Gastroesophageal sphincter (tissue), 3 donors: Measurements from ENCODE around the gene THY1.

Experiments used
- EP300 ChIP-seq: sonication (generic); formaldehyde crosslinking; IDR thresholded peaks from one replicate; pipeline ENCODE4 v1.6.1; 2017; ENCODE audit warnings: antibody characterized with exemption, mild to moderate bottlenecking
- POLR2A ChIP-seq, 2 donors: fragments of 450-650 bp; IDR thresholded peaks; one replicate each; pipeline ENCODE4 v1.6.1; 2017; ENCODE audit warnings: antibody characterized with exemption in 2 of 2, mild to moderate bottlenecking in 2 of 2, moderate library complexity in 1 of 2
- TF ChIP-seq, protein P1 (sequence below), 4 experiments: fragments of 200-600 bp in 2 of 4; fragments of 450-650 bp in 2 of 4; sonication (generic) in 1 of 4; IDR thresholded peaks; one replicate each; pipeline ENCODE4 v1.5.1; 2017 to 2019; ENCODE audit warnings: antibody characterized with exemption in 4 of 4, mild to moderate bottlenecking in 2 of 4, moderate library complexity in 2 of 4

DNA sequence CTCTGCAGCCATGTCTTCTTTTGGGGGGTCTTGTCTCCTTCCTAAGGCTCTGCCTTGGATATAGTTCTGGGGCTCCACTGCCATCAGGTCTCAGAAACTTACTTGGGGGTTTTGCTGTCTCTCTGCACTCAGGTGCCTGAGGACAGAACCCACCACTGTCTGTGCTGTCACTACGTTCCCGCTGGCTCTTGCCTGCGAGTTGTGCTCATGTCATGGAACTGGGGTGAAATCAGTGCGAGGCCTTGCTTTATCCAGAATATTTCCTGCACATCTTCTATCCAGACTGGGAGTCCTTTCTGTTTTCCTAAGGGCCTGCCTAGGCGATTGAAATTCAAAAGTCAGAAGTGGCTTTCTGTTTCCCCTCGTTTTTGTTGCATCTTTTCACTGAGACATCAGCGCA, 34.9 kb downstream of the THY1 start:
- TF ChIP-seq, protein P1, sequence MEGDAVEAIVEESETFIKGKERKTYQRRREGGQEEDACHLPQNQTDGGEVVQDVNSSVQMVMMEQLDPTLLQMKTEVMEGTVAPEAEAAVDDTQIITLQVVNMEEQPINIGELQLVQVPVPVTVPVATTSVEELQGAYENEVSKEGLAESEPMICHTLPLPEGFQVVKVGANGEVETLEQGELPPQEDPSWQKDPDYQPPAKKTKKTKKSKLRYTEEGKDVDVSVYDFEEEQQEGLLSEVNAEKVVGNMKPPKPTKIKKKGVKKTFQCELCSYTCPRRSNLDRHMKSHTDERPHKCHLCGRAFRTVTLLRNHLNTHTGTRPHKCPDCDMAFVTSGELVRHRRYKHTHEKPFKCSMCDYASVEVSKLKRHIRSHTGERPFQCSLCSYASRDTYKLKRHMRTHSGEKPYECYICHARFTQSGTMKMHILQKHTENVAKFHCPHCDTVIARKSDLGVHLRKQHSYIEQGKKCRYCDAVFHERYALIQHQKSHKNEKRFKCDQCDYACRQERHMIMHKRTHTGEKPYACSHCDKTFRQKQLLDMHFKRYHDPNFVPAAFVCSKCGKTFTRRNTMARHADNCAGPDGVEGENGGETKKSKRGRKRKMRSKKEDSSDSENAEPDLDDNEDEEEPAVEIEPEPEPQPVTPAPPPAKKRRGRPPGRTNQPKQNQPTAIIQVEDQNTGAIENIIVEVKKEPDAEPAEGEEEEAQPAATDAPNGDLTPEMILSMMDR (IDR thresholded peaks at IDR 0.05) = no peak
- TF ChIP-seq EP300 (no peak), POLR2A (IDR thresholded peaks at IDR 0.05) (no peak)
